ENCODE measurements around the gene KAZN.

KAZN gene

GRCh38 chr1:14897080-14897449 lies 298.6 kb downstream of the KAZN start:
- DNase-seq, result no peak

DNA sequence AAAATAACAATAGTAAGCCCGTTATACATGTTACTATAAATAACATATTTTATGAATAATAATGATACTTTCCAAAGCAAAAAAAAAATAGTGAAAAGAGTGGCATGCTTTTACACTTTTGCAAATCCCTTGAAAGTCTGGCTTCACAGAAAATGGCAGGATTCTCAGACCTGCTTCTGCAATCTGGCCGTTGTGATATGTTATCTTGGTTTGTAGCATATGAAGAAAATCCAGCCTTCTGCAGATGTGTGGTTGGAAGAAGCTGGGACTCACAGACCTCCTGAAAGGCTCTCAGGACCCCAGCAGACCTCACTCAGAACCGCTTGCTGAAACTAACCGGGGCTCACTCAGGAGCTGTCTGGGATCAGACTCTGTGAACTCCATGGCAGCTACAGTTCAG lies 299.1 kb downstream of the KAZN start:
- DNase-seq, result no peak

DNA sequence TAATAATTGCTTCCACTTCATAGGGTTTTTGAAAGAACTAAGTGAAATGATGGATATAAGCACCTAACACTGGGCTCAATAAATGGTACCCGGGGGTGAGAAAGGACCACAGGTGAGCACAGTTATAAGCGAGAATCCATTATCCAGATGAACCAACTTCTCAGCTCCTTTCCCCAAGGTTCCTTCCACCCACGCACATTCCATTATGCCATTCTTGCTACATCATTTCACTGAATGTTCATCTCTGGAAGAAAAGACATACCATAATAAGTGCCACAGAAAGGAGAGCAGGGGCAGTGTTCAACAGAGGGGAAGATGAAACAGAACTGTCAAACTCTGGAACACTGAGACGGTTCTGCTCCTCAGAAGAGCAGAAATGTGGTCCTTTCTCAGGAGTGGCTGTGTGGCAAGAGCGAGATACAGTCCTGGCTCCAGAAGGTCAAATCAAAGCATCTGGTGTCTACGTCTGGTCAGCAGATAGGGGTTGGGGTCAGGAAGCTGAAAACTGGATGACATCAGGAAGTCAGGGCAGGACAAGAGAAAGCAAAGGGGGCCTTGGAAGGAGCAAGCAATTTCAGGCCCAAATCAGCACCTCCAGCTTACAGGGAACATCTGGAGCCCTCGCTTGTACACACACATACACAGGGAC lies 299.6 kb downstream of the KAZN start:
- no peak for DNase-seq

- no peak for DNase-seq
These were observed 301.2 kb downstream of the KAZN start for GRCh38 chr1:14899686-14900085.

DNA sequence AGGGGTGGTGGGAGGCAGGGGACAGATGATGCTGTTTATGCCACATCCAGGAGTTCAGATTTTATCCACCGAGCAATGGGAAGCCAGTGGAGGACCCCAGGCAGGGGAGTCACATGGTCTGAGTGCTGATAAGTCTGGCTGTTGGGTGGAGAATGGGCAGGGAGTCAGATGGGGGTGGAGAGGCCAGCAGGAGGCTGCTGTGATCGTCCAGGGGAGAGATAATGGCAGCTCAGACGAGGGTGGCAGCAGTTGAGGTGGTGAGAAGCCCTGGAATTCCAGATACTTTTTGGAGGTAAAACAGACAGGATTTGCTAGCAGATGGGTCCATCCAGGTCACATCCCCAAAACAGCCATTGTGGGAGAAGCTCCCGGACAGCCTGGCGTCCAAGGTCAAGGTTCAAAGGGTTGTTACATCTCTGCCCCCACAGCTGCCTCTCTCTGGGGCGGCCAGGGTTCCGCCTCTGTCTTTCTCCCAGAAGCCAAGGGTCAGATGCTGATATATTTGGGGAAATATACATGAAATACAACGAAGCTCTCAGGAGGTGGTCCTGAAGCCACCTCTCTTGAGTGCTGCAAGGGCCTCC lies 303.0 kb downstream of the KAZN start:
- DNase-seq, result no peak

DNA sequence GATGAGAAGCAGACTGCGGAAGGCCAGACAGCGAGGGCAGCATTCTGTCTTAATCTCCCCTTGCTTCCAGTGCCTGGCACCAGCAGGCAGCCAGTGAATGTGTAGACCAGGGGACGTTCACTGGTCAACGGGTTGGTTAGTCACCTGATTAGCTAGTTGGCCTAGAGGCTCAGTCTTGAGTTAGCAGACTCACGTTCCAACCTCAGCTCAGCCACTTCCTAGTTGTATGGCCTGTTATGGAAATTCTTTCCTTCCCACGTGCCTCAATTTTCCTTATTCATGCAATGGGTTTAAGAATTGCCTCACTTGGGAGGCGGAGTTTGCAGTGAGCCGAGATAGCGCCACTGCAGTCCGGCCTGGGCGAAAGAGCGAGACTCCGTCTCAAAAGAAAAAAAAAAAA lies 305.4 kb downstream of the KAZN start:
- no peak for DNase-seq

- DNase-seq, result no peak
These were observed 308.2 kb downstream of the KAZN start for GRCh38 chr1:14906665-14907064.

DNA sequence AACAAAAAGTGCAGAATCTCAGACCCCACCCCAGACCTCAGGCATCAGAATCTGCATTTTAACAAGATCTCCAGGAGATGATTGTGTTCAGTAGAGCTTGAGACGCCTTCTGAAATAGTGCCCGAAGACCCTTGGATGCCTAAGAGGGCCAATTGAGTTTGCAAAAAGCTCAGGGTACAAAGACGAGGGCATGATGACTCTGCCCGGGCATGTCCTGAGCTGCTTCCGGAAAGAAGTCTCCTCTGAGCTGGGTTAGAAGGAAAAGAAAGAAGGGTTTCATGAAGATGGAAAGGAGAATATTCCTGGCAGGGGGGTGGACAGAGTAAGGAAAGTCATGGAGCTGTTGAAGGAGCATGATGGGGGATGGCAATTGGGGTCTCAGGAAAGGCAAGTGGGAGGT lies 308.9 kb downstream of the KAZN start:
- DNase-seq, result no peak

DNA sequence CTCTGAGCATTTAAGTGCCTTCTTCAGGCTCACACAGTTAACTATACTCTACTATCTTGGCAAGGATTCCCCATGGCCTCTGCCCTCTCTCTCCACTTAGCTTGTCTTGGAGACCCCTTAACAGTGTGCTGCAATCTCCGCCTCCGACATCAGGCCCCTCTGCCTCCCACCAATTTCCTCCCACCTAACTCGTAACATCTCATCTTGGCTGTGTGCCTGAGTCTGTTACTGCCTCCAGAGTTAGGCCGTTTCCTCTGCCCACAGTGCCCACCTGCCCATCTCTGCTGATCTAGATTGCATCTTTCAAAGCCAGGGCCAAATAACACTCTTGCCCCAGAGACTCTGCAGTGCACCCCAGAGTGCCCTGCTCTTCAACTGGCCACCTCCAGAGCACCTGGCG lies 310.8 kb downstream of the KAZN start:
- DNase-seq, result no peak

- DNase-seq, result no peak
These were observed 311.5 kb downstream of the KAZN start for GRCh38 chr1:14909920-14910460.

DNA sequence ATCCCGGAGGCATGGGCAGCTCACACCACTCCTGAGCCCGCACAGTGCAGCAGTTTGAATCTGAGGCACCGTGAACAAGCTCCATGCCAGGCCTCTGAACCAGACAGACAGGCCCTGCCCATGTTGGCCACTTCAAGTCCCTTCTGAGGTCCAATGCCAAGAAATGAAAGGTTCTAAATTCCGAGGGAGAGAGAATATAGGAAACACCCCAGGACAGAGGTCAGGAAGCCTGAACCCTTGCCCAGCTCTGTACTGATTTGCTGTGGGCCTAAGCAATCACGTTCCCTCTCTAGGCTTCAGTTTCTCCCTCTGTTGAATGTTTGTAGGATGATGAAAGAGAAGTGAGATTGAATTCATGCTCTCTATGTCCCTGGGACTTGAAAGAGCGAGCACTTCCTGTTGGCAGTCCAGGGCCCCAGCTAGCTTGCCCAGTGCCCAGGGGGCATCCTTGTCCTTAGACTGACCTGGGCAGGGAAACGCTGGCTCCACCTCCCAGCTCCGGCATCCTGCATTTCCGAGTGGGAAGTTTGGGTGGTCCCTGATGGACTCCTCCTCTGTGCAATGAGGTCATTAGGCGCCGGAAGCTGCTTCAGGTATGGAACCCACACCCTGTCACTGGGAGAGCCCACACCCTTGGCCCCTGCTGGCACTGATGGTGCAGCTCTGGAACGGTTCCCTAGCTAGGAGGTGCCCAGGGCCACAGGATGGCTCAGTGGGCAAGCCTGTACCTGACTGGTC lies 312.7 kb downstream of the KAZN start:
- DNase-seq, result no peak

DNA sequence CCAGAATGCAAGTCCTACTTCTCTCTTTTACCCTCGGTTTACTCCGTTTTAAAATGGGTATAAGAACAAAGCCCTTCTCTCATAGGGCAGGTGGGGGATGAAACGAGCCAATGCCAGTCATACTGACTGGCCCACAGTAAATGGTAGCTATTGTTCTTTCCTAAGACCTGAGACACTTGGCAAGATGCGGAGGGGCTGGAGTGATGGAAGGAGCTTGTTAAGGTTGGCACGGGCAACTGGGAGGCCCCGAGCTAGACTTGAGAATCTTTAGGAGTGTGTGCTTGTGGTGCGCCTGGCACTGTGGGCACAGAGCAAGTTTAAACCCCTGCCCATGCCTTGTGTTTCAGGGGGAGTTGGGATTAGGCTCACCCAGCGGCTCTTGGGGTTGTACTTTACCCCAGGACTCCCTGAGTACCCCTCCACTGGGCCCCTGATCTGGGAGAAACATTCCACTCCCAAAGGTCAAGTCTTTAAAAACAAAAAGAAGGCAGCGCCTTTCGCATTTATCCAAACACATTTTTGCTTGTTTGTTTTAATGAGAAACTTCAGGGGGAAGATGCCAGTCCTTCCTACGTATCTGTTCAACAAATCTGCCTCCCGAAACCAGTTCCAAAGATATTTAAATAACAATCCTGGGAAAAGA lies 314.5 kb downstream of the KAZN start:
- no peak for DNase-seq

DNA sequence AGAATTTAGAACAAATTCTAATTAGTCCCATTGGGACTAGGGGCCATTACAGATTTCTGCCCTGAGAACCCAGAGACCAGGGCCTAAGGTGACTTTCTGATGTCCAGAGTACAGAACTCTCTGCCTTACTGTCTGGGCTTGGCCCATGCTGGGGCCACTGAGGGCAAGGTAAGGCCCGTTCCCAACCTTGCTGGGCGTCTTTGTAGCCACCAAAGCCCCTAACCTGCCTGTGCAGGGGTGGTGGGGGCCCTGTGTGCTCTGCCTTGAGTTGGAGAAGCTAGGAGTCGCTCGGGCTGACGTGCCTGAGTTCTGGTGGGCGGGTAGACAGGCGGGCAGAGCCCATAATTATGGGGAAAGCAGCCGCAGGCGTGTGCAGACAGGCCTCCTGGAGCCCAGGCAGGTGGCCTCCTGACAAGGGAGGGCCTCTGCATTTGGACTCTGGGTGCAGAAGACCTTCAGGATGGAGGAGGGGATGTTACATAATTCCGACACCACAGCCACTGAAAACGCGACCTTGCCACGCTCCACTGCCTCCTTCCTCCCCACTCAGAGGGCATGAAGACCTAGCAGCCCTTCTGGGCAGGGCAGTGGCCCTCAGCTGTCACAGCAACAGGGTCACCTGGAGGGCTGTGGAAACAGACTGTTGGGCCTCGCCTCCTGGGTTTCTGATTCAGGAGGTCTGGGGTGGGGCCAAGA lies 315.1 kb downstream of the KAZN start:
- DNase-seq, result no peak

DNA sequence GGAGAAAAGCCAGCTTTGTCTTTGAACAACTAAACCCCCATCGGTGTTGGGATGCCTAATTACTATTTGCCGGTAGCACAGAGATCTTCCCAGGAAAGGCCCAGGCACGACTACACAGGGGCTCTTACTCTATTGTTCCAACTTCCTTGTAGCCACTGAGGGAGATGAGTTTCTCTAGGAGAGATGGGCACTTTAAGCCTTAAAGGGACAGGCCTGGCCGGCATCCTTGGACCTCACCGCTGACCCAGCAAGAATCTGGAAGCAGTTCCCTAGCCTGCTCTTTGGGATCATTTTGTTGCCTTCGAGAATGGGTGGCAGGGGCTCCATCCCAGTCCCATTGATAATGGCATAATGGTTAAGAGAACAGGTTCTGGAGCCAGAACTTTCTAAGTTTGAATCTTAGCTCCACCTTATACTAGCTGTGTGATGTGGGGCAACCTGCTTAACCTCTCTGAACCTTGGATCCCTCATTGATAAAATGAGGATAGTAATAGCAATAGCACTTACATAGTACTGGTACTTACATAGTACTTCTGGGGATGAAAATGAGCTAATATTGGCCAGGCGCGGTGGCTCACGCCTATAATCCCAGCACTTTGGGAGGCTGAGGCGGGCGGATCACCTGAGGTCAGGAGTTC lies 316.0 kb downstream of the KAZN start:
- DNase-seq, result no peak

DNA sequence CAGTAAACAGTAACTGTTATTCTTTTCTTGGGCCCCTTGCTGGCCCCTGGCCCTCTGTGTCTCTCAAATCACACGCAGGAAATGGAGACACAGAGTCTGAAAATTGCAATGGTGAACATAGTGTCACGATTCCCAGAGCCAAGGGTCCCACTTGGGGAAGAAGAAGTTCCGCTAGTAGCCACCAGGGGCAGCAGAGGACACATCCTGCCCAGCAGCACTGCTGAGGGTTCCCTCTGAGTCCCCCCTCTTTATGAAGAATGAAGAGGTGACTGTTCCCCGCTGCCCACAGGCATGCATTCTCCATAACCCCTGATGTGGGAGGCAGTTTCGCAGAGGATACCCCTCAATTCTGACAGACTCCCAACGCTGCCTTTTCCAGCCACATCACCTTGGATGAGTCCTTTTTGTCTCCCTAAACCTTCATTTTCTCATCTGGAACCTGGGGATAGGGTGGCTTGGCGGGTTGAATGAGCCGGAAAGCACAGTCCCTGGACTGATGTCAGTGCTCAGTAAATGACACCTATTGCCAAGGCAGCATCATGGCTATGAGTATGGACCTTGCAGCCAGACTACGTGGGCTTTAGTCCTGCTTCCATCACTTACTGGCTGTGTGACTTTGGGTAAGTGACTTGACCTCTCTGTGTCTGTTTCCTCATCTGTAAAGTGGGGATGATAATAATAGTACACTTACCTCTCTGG lies 317.0 kb downstream of the KAZN start:
- peak in 3 of 6 experiments; percentile 3 to 32 (median 11) for DNase-seq

- no peak for DNase-seq
These were observed 320.8 kb downstream of the KAZN start for GRCh38 chr1:14919289-14919688.

GRCh38 chr1:14919751-14920150 lies 321.3 kb downstream of the KAZN start:
- DNase-seq, result no peak

GRCh38 chr1:14921057-14921456 lies 322.6 kb downstream of the KAZN start:
- DNase-seq, result no peak

DNA sequence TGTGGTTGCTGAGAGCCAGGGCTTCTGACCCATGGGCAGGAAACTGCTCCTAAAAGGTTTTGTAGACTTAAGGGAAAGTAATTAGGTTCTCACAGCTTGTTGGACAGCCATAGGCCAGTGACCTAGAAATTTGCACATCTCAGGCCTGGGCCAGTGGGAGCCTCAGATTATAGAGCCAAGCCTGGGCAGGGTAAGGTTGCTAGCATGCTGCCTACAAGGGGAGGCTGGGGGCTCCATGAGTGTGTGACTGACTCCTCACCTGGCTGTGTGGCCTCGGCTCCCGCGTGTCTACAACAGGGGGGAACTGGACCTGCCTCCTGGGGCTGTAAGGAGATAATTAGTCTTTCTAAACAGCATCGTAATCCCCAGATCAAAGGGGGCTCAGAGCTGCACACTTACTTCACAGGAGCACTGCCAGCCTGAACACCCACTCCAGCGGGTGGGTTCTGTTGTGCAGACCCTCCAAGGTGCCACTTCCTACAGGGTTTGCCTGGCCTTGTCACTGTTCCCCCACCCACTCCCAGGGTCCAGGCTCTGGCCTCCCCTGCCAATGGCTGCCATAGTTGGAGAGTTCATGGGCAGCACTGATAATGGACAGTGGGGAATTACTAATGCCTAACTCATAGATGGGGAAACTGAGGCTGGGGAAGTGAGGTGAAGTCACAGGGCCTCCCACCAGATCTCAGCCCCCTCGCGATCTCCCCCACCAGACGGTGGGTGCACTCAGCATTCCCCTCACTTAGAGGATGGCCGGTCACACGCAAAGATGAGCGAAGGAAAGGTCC lies 324.6 kb downstream of the KAZN start:
- DNase-seq, result no peak

DNA sequence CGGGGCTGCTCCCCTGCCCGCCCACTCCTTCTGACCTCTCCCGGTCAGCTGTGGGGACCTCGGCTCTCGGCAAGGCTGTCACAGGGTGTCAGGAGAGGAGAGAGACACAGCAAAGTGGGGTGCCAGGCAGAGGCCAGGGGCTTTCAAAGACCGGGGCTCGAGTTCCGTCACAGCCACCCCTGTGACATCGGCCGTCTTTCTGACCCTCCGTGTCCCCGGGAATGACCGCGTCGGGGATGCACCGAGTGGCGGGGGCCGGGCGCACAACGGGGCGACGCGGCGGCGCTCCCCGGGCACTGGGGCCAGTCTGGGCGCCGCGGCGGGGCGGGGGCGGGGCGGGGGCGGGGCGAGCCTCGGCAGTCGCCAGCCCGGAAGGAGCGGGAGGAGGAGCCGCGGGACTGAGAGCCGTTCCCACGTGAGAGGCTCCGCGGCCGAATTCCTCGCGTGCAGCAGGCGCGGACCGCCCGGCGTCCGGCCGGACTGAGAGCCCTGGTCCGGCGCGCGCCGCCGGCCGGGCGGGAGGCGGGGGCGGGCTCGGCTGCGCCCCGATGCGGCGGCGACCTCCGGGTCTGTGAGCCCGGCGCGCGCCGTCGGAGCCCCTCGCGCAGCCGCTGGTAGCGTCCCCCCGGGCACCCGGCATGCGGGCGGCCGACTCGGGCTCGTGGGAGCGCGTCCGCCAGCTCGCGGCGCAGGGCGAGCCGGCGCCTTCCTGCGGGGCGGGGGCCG lies 325.4 kb downstream of the KAZN start:
- peak in 3 of 6 experiments; percentile 10 to 25 (median 15) for DNase-seq

Measured in stimulated activated naive CD4-positive, alpha-beta T cell (primary cell).